Measurements from ENCODE around the gene KLK10. TPM values are rescaled to one million over a fixed set of nuclear protein-coding genes. Genes with fewer than 3 reads are reported as not detected.

Gene KLK10
- total RNA-seq, 1 donor from 2014 or later = 54.5 TPM

GRCh38 chr19:51044327-51044726 lies 24.8 kb upstream of the KLK10 start:
- no peak overlapping the region for H3K27ac ChIP-seq
- no peak for DNase-seq (ENCODE audit: extremely low spot score in 2 of 2)

GRCh38 chr19:51043497-51043896 lies 24.0 kb upstream of the KLK10 start:
- Histone ChIP-seq H3K4me1 (peaks cover 18% of the 10 kb centered on the region), H3K27me3 (no peaks in the 10 kb centered on the region), H3K9me3 (no peaks in the 10 kb centered on the region), H3K4me3 (no peak overlapping the region), H3K27ac (no peak overlapping the region), H3K36me3 (no peaks in the 10 kb centered on the region)
- no peak for TF ChIP-seq CTCF (IDR thresholded peaks at IDR 0.05)
- no peak for TF ChIP-seq POLR2A (IDR thresholded peaks at IDR 0.05)
- TF ChIP-seq POLR2AphosphoS5 (IDR thresholded peaks at IDR 0.05; ENCODE audit: insufficient read depth in 1 of 2, low read depth in 1 of 2) = no peak
- intact Hi-C loops (cut with DNase I) = no loop called here
- DNase-seq (ENCODE audit: extremely low spot score in 2 of 2) = no peak

More at GRCh38 chr19:51044327-51044726, 24.8 kb upstream of the KLK10 start:
- Histone ChIP-seq H3K36me3 (no peaks in the 10 kb centered on the region), H3K4me1 (peaks cover 18% of the 10 kb centered on the region), H3K27me3 (no peaks in the 10 kb centered on the region), H3K9me3 (no peaks in the 10 kb centered on the region), H3K4me3 (no peak overlapping the region)
- intact Hi-C loops (cut with DNase I) = no loop called here
- TF ChIP-seq CTCF (IDR thresholded peaks at IDR 0.05) = no peak
- TF ChIP-seq POLR2AphosphoS5 (IDR thresholded peaks at IDR 0.05; ENCODE audit: insufficient read depth in 1 of 2, low read depth in 1 of 2) = no peak
- TF ChIP-seq POLR2A (IDR thresholded peaks at IDR 0.05) = no peak

- no peak for DNase-seq (ENCODE audit: extremely low spot score in 2 of 2)
- H3K4me3 ChIP-seq = no peak overlapping the region
- H3K27ac ChIP-seq = no peak overlapping the region
- no peaks in the 10 kb centered on the region for H3K9me3 ChIP-seq
- TF ChIP-seq CTCF (IDR thresholded peaks at IDR 0.05) (no peak), POLR2A (IDR thresholded peaks at IDR 0.05) (no peak), POLR2AphosphoS5 (IDR thresholded peaks at IDR 0.05; ENCODE audit: insufficient read depth in 1 of 2, low read depth in 1 of 2) (no peak)
- H3K4me1 ChIP-seq = peaks cover 18% of the 10 kb centered on the region
- no peaks in the 10 kb centered on the region for H3K27me3 ChIP-seq
- intact Hi-C loops (cut with DNase I) = no loop called here
- no peaks in the 10 kb centered on the region for H3K36me3 ChIP-seq
Measured at GRCh38 chr19:51040151-51040550, 20.6 kb upstream of the KLK10 start.

GRCh38 chr19:51036519-51036918 lies 17.0 kb upstream of the KLK10 start:
- no peak overlapping the region for H3K4me3 ChIP-seq
- DNase-seq (ENCODE audit: extremely low spot score in 2 of 2) = no peak
- H3K27me3 ChIP-seq = no peaks in the 10 kb centered on the region
- H3K27ac ChIP-seq = no peak overlapping the region
- H3K9me3 ChIP-seq = no peaks in the 10 kb centered on the region
- H3K36me3 ChIP-seq = no peaks in the 10 kb centered on the region
- TF ChIP-seq POLR2A (IDR thresholded peaks at IDR 0.05) (no peak), POLR2AphosphoS5 (IDR thresholded peaks at IDR 0.05; ENCODE audit: insufficient read depth in 1 of 2, low read depth in 1 of 2) (no peak), CTCF (IDR thresholded peaks at IDR 0.05) (no peak)
- intact Hi-C loops (cut with DNase I) = loop anchor here (5.0 kb wide), 1 partner anchor 1476 kb away; no protein-coding TSS in a partner anchor
- no peaks in the 10 kb centered on the region for H3K4me1 ChIP-seq

- no peaks in the 10 kb centered on the region for H3K4me1 ChIP-seq
- no peak for DNase-seq (ENCODE audit: extremely low spot score in 2 of 2)
- no peaks in the 10 kb centered on the region for H3K36me3 ChIP-seq
- peak within 1 kb of the TSS in 1 of 2 donors; percentile 14 for H3K4me3 ChIP-seq
- intact Hi-C loops (cut with DNase I) = loop anchor here (5.0 kb wide), 1 partner anchor 1478 kb away; no protein-coding TSS in a partner anchor
- TF ChIP-seq POLR2A (IDR thresholded peaks at IDR 0.05) = no peak
- TF ChIP-seq CTCF (IDR thresholded peaks at IDR 0.05) = no peak
- TF ChIP-seq POLR2AphosphoS5 (IDR thresholded peaks at IDR 0.05; ENCODE audit: insufficient read depth in 1 of 2, low read depth in 1 of 2) = no peak
- no peaks in the 10 kb centered on the region for H3K27me3 ChIP-seq
- H3K9me3 ChIP-seq = no peaks in the 10 kb centered on the region
- peak within 1 kb of the TSS; percentile 24 for H3K27ac ChIP-seq
Measured at GRCh38 chr19:51034704-51035103, 15.2 kb upstream of the KLK10 start, which contains the start of gene KLK12. TSS of gene KLK12 (minus strand) at chr19:51035002. CDS start at chr19:51034621, 381 bp downstream.

All from vagina (tissue), 2 donors.